ENCODE measurements around the gene ZNF777. TPM values are rescaled to one million over a fixed set of nuclear protein-coding genes. Genes with fewer than 3 reads are reported as not detected.

ZNF777 gene
- total and polyA plus RNA-seq, 11 donors = 6.5 to 10.7 (median 7.5) TPM

DNA sequence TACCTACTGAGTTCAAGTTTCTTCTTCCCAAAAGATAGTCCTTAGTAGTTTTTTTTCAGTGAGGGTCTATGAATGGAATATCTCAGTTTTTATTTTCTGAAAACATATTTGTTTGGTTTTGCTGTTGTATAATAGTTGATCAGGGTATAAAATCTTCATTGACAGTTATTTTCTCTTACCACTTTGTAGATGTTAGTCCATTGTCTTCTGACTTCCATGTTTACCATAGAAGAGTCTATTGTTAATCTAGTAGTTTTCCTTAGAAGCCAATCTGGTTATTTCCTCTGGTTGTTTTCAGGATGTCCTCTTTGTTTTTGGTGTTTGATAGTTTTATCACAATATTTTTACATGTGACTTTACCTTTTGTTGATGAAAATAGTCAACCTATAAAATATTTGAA is 5.5 kb upstream of the ZNF777 start:
- no peak overlapping the region for H3K27ac ChIP-seq
- peaks cover 0 to 7% (median 0%) of the 10 kb centered on the region in 12 donors for H3K9me3 ChIP-seq
- H3K4me1 ChIP-seq = peaks cover 0 to under 1% (median 0%) of the 10 kb centered on the region in 12 donors
- H3K36me3 ChIP-seq = no peaks in the 10 kb centered on the region
- H3K27me3 ChIP-seq = peaks cover 0 to 6% (median 0%) of the 10 kb centered on the region in 9 donors
- no peak for DNase-seq
- intact Hi-C loops (cut with DNase I) = loop anchor here in 1 of 10 donors (10.0 kb wide), 1 partner anchor 138 kb away; no protein-coding TSS in a partner anchor
- TF ChIP-seq POLR2A (IDR thresholded peaks at IDR 0.05) = no peak
- TF ChIP-seq, protein P1, sequence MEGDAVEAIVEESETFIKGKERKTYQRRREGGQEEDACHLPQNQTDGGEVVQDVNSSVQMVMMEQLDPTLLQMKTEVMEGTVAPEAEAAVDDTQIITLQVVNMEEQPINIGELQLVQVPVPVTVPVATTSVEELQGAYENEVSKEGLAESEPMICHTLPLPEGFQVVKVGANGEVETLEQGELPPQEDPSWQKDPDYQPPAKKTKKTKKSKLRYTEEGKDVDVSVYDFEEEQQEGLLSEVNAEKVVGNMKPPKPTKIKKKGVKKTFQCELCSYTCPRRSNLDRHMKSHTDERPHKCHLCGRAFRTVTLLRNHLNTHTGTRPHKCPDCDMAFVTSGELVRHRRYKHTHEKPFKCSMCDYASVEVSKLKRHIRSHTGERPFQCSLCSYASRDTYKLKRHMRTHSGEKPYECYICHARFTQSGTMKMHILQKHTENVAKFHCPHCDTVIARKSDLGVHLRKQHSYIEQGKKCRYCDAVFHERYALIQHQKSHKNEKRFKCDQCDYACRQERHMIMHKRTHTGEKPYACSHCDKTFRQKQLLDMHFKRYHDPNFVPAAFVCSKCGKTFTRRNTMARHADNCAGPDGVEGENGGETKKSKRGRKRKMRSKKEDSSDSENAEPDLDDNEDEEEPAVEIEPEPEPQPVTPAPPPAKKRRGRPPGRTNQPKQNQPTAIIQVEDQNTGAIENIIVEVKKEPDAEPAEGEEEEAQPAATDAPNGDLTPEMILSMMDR (IDR thresholded peaks at IDR 0.05) = no peak
- ATAC-seq = no peak
- no peak overlapping the region for H3K4me3 ChIP-seq

DNA sequence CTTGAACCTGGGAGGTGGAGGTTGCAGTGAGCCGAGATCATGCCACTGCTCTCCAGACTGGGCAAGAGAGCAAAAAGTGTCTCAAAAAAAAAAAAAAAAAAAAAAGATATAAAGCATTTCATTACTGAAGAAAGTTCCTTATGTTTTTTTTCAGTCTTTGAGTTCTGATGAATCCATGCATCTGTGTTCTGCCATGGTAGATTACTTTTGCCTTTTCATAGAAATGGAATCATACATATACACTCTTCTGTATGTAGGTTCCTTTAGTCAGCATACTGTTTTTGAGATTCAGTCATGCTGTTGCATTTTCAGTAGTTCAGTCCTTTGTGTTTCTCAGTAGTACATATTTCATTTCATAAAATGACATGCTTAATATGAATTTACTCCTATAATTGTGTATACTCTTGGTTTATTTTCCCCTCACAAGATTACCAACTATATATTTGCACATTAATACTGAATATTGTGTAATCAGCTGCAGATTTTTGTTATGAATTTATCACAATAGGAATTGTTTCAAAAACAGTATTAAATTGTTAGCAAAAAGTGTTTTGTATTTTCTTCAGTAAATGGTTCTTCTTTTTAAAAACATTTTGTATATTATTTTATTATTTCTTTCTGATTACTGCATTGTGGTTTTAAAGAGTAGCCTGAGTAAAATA is 2.8 kb upstream of the ZNF777 start:
- Histone ChIP-seq H3K4me1 (peaks cover 6 to 19% (median 12%) of the 10 kb centered on the region in 12 donors), H3K9me3 (no peaks in the 10 kb centered on the region), H3K4me3 (no peak overlapping the region), H3K27ac (no peak overlapping the region), H3K27me3 (peaks cover 0 to 6% (median 0%) of the 10 kb centered on the region in 9 donors), H3K36me3 (no peaks in the 10 kb centered on the region)
- 88 to 100% (median 94%) methylated on average over 1 of the region's 1 CpG for WGBS, 4 donors
- no peak for DNase-seq
- intact Hi-C loops (cut with DNase I) = loop anchor here in 1 of 10 donors (10.0 kb wide), 1 partner anchor 141 kb away; no protein-coding TSS in a partner anchor
- no peak for ATAC-seq
- no peak for TF ChIP-seq POLR2A (IDR thresholded peaks at IDR 0.05)
- TF ChIP-seq, protein P1 (IDR thresholded peaks at IDR 0.05) = no peak

DNA sequence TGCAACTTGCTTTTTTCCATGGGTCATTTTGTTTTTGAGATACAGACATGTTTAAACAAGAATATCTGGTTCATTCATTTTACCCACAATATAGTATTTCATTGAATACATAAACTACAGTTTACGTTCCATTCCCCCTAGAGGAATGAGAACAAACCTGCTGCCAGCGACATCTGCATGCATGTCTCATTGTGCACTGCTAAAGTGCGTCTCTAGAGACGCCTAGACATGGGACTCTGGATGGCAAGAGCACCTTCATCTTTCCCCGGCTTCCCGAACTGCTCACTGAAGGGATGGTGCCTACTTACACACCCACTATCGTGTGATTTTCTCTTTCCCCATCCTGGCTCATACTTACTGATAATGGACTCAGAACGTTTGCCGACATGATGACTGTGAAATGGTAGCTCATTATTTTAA is 1.2 kb upstream of the ZNF777 start:
- Histone ChIP-seq H3K4me1 (peaks cover 7 to 28% (median 17%) of the 10 kb centered on the region in 12 donors), H3K27ac (no peak overlapping the region), H3K36me3 (no peaks in the 10 kb centered on the region), H3K4me3 (no peak overlapping the region), H3K9me3 (no peaks in the 10 kb centered on the region), H3K27me3 (peaks cover 0 to 6% (median 0%) of the 10 kb centered on the region in 9 donors)
- TF ChIP-seq POLR2A (IDR thresholded peaks at IDR 0.05) = no peak
- TF ChIP-seq, protein P1 (IDR thresholded peaks at IDR 0.05) = no peak
- intact Hi-C loops (cut with DNase I) = loop anchor here in 1 of 10 donors (10.0 kb wide), 1 partner anchor 143 kb away; no protein-coding TSS in a partner anchor
- WGBS, 4 donors = 86 to 89% (median 88%) methylated on average over 9 of the region's 9 CpGs
- no peak for DNase-seq
- no peak for ATAC-seq

Data from heart left ventricle (tissue), 16 donors.